Activated CD8-positive, alpha-beta memory T cell treated with anti-CD3 and anti-CD28 coated beads for 4 hours (primary cell): ENCODE results near the gene TENM3.
"Not testable (repeated sequence)": the region's sequence is repeated elsewhere in the genome, so short reads cannot be mapped to it uniquely, and the experiment has no call there.

Experiments
- DNase-seq, 2 donors: peaks; one replicate each; pipeline ENCODE4 v3.0.0-alpha.2; 2020; ENCODE audit warnings: low read depth in 2 of 2

Gene TENM3

DNA sequence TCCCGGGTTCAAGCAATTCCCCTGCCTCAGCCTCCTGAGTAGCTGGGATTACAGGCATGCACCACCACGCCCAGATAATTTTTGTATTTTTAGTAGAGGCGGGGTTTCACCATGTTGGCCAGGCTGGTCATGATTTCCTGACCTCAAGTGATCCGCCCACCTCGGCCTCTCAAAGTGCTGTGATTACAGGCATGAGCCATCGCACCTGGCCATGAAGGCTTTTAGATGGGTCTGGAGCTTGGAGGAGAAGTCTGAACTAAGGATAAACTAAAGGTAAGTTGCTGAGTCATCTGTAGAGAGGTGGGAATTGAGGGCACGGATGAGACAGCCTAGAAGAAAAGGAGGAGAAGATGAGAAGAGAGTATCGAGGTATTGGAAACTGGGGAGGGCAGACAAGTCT, at the start of gene TENM3:
Gene TENM3 (plus strand): TSS at position 199 of the 400 bp plus-strand sequence. CDS start 80,619 bp downstream, outside the sequence.
- DNase-seq: not testable (repeated sequence)

DNA sequence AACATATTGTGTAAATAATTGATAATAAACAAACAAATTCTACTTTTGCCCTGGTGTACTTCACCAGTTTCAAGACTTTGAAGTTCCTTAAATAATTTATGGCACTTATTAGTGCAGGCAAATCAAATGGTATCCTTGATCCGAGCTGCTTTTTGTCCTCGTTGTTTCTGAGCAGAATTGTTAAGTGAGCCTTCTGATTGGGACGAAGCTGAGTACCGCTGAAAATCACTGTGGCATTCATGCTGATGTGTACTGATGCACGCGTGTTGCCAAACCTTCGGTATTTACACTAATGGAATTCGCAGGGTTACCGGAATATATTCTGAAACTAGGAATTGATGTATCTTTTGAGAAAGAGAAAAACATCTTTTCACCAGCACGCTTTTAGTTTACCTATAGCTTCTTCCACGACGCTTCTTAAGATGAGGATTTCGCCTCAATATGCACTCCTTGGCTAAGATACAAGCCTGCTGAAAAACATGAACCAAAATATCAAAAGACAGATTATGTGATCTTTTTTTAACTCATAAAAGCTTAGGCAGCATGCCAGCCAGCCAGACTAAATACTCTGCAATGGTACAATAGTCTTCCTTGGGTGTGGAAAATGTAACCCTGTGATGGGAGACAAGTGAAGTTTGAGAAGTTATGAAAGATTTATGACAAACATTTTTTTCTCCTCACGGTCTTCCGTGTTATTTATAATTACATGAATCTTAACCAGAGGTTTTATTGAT, 48.9 kb upstream of the TENM3 start:
- no peak for DNase-seq

DNA sequence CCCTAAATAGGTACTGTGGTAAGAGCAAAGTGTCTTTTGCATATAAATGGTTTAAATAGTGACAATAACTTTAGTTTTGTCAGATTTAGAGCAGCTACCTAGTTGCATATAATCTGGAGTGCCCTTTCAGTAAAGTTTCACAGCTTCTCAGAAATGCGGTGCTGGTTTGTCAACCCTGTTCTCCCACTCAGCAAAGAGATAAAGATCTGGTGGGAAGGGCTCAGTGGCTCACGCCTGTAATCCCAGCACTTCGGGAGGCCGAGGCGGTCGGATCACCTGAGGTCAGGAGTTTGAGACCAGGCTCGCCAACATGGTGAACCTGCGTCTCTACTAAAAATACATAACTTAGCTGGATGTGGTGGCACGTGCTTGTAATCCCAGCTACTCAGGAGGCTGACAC, 45.6 kb upstream of the TENM3 start:
- no peak for DNase-seq

DNA sequence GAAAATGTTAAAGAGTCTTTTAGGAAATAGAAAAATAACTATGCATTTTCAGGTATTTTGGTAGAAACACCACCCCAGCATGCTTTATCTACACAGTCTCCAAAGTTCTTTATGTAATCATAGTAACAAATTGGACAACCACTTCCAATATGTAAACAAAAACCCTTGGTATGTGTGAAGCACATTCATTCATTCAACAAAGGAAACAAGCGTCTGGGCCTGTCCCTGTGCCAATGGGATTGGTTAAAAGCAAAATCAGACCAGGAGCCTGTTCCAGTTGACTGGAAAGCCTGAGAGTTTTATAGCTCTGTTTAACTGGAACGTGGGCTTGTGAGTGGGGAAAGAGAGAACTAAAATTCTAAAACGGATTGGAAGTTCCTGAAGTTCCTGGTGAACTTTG, 41.3 kb upstream of the TENM3 start:
- no peak for DNase-seq

DNA sequence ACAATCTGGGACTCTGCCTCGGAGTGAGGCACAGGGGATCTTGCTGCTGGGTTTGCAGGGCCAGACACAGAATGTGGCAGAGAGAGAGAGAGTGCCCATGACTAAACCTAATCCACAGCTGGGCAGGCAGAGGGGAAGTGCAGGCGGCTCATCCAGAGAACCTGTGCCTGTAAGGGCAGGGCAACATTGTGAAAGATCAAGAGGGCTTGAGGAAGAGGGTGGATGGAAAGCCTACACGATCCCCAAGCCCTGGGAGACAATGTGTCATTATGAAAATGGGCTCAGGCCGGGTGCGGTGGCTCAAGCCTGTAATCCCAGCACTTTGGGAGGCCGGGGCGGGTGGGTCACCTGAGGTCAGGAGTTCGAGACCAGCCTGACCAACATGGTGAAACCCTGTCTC, 40.6 kb upstream of the TENM3 start:
- DNase-seq: no peak

DNA sequence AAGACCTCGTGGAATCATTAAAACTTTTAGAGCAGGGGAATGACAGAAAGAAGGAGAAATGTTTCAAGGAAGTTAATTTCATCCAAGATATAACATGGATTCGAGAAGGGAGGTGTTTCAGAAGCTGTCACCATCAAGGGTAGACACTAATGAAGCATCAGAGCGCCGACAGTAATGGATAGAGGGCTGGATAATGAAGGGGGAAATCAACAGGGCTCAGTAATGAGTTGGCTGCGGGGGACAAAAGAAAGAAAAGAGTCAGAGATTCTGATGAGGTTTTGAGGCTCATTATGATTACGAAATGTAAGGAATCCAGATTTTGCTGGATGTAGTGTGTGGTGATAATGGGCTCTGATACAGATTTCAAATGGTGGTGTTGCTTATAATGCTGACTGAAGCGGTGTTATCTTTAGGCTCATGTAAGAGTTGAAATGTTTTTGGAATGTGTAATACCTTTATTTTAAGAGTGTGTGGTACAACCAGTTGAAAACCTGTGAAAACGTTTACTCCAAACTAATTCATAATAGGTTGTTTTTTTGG, 39.3 kb upstream of the TENM3 start:
- no peak for DNase-seq

DNA sequence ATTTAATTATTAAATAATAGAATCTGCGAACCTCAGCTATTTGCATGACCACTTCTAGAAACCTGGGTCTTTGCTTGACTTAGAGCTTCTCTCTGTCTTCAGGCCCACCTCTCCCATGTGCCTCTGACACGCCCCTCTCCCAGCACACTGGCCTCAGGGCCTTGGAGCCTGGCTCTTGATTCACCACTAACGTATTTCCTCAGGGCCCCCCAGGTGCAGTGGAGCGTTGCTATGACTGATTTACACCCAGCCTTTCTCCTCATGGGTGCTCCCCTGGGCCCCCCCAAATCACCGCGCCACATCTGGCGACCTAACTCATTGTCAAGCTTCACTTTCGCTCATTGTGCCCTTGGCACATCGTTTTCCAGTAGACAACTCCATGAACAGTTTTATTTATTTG, 37.9 kb upstream of the TENM3 start:
- no peak for DNase-seq

DNA sequence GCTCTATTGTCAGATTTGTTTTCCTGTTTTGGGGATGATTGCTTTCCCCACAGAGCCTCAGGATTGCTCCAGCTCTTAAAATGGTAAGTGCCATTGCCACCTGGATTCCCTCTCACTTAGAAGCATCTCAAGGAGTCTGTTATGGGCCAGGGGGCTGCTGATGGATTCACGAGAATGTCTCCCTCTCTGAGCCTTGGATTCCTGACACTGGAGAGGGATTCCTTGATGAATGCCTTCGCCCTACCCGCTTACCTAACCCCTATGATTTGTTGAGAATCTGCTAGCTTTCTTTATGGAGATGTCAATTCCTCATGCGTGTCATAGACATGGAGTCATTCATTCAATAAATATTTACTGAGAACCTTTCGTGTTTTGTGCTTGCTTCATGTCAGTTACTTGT, 36.9 kb upstream of the TENM3 start:
- no peak for DNase-seq

DNA sequence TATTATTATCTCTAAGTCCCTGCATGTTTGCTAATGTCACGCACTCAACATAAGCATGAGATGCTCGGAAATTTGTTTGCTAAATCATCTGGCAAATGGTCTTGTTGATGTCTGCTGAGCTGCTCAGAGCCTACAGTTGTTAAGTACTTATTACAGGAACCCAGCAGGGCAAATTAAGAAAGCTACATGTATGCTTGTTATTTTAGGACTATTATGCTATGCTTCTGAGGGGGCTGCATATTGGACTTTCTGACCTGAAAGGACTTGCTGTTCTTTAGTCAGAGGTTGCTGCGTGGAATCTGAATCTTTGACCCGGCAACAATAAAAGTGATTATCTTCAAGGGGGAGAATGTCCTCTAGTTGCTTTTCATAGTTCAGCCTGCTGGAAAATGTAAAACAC, 36.3 kb upstream of the TENM3 start:
- DNase-seq: no peak

DNA sequence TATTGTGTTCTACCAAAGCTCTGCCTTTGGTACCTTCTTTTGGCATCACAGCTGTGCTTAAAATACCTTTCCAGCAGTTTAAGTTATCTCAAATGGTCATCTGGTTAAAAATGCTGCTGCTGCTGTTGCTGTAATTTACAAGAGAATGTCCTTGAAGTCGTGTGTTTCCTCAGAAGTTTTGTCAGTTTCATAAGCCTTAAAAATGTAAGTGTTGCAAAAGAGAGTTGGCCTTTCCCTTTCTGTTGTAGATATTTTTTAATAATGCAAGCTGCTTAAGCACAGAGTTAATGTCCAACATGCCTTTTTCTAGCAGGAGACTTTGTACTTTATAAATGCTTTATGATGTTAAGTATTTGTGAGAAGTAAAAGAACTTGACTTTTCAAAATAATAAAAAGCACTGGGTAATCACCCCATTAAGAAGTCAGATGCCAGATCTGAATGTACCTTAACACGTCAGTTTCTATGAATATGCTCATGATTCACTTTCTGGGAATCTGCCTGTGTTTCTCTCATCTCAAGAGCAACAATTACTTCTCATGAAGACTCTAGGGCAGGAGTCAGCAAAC, 35.3 kb upstream of the TENM3 start:
- no peak for DNase-seq

DNA sequence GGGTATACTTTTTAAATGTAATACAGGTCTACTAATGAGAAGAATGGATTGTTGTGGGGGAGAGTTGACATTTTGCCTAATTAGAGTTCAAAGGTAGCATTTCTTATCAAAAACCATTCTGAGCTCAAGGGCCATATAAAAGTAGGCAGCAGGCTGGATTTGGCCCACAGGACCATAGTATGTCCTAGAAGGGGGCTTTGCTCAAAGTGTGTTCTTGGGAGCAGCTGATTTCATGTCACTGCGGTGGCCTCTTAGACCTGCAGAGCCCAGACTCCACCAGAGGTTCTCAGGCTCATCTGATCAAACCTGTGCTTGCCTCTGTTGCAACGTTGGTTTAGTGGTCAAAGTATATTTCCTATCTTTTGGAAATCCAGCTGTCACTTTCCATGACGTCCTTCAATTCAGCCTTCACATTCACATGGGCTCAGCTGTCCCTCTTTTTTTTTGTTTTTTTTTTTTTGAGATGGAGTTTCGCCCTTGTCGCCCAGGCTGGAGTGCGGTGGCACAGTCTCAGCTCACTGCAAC, 34.6 kb upstream of the TENM3 start:
- no peak for DNase-seq

DNA sequence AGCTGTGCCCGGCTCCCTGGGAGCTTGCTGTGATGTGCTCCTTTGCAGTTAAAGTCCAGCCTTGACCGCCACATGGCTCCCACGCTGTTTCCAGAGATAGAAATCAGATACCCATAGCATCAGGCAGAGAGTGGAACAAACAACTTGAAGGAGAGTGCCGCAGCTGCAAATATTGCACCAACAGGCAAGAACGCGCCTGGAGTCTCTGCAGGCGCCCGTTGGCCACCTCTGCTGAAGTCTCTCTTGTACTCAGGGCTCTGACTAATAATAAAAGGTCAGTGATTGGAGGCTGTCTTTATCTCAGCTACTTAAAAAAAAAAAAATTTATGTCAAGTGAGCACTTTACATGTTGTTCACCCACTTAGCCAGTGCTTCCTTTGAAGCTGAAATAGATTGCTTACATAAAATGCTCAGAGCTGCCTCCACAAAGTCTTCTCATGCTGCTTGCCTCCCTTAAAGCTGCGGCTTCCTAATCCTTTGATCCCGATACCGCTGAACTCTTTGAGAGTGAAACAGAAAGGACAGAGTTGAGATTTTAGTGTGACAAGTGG, 30.9 kb upstream of the TENM3 start:
- DNase-seq: no peak

DNA sequence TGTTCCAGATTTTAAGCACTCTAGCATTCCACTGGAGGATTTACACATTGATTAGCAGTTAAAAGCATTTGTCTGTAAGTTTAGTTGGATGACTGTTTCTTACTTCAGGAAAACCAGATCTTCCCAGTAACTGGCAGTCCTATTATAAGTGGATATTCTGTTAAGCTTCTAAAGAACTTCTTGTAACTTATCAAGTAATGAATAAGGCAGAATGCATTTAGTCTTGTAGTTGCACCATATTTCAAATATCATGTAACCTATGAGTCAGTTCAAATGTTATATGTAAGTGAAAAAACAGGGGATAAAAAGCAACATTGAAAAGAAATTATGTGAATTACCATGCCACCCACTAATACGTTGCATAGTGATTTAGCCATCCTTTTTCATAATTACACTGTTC, 30.2 kb upstream of the TENM3 start:
- DNase-seq: no peak

DNA sequence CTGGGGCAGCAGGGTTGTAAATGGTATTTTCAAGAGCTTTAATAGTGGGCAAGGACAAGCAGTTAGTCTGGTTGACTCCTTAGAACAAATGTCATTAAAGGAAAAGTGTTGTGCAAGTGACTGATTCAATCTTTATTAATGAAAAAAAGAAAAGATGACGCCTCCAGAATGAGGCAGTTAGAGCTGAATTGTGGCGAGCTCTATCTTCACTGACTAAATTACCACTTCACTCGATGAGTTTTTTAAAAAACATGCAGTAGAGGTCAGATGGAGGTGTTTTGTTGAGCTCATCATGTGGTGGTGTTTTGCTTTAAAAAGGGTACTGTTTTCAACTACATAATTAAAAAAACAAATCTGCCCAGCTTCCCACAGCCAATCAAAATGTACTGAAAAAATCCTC, 28.1 kb upstream of the TENM3 start:
- no peak for DNase-seq

DNA sequence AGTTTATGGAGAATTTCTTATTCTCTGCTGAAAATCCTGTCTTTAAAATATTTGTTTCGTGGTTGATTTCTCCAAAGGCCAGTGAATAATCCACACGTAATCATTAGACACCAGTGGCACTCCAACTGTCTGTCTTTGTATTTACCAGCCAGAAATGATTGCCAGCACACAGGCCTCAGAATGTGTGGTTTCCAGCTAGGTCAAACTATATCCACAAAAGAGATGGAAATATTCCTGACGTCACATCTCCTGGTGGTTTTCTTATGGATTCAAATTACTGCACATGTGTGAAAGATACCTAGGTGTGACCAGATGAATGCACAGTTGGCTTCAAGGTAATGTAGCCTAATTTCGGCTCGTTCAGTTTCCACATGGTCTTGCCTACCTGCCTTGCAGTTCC, 27.2 kb upstream of the TENM3 start:
- DNase-seq: no peak

DNA sequence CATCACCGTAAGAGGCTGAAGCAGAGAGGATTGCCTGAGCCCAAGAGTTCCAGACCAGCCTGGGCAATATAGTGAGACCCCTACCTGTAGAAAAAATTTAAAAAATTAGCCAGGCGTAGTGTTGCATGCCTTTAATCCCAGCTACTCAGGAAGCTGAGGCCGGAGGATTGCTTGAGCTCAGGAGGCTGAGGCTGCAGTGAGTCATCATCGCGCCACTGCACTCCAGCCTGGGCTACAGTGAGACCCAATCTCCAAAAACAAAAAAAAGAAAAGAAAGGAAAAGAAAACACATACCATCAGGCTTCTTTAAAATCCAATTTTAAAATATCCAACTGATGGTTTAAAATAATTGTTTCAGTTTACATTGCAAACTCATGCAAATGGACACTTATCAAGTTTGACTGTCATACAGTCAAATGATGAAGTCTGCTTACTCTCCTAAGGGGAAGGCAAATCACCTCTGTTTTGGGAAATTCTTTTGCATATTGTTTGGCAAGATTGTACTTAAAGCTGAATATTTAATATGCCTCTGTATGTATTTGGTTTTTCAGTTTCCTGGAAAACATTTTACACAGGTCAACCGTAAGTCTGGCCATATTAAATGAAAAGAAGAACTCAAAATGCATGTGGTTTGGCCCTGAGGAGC, 23.7 kb upstream of the TENM3 start:
- no peak for DNase-seq

DNA sequence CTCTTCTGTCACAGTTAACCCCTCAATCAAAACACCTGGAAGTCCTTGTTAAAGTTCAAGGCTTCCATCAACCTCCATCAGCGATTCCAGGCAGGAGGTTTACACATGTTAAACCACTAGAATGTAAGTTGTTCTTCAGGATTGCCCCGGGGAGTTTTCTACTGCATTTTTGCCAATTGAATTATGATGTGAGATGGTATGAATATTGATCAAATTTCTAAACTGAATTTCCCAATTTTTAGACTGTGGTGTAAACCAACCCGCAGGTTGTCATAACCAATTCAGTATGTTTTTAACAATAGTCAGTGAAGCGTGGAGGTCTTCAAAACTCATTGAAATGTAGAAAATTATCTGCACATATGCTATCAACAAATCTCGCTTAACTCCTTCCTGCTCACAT, 21.2 kb upstream of the TENM3 start:
- DNase-seq: no peak

DNA sequence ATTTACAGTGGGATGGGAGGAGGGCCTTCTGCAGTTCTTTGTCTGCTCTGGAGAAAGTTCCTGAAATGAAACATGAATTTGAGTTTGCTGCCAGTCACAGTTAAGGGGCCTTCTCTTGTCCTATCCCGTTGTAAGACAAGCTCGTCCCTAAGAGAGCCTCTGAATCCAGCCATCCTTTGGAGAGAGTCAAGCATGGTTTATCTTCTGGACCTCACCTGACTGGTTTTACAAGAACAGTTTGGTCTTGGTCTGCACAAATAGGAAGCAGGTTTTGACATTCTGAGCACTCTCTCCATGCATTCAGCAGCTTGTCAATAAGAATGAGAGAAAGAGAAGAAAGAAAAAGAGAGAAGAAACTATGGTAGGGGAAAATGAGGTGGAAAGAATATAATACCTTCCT, 20.4 kb upstream of the TENM3 start:
- no peak for DNase-seq

DNA sequence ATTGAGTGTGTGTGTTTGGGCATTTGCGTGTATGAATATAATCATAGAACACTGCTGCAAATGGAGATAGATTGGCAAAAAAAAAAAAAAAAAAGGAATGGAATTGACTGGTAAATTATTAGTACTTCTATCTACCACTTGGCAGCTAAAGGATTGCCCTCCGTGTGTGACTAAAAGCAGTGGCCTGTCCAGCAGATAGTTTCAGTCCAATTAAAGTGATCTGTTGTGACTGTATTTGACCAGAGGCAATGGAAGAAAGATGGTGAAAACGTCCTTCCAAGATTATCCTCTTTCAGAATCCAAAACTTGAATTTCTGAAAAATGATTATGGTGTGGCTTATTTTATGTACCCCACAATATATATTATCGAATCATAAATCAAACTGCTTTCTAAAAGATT, 19.5 kb upstream of the TENM3 start:
- DNase-seq: no peak

DNA sequence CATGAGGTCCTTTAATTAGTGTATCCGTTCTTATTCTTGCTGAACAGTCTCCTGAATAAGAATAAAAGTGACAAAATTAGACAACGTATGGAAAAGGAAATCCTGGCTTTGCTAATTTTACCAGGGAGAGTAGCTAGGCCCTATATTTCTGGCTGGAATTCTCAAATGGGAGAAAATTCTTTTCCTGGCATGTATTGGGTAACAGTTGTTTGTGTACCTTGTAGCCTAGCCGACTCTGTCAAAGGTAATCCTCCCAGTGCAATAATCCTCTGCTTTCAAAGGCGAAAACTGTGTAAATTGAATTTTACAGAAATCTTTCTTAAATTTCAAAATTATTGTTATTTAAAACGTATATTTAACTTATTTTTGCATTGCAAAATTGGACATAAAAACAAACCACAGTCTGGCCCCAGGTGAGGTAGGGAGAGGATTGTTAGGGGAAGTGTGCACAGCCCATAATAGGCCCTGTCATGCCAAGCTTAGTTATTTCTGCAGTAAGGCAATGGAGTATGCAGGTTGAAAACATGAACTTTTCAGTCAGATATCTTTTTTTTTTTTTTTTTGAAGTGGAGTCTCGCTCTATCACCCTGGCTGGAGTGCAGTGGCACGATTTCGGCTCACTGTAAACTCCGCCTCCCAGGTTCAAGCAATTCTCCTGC, 18.9 kb upstream of the TENM3 start:
- no peak for DNase-seq

DNA sequence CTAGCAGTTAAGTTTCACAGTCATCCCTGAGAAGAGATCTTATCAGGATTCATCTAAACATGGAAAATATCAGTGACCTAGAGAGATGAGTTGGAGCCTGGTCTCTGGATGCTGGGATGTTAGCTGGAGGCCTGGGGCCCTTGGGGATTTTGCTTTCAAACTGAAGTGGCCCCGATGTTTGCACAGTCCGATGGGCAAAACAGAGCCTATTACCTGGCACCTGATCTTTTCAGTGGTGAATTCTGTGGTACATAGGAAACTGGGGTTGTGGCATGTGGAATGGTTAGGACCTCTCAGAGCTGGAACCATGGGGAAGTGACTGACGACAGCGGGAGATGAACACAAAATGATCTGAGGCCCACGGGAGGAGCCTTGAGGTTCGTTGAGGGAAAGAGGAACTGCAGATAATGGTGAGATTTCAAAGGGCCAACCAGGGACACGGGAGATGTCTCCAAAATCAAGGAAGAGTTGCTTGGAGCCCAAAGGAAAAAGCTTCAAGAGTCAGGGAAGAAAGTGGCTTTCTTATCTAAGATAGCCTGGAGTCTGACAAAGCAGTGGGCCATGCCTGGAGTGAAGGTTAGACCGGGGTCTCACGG, 17.8 kb upstream of the TENM3 start:
- DNase-seq: no peak

DNA sequence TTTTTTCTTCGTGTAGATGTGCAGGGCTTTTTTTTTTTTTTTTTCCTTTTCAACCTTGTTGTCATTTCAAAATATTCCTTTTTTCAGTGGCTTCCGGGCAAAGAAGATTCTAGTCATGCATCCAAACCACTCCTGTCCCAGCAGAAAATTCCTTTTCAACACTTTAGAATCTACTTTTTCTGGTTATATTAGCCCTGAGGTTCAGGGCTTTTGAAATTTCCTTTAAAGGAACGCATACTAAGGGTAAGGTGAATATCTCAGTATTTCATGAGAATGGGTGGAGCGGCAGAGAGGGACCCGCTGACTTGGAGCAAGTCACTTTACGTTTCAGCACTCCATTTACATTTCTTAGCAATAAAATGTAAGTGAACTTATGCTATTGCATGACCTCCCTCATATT, 15.6 kb upstream of the TENM3 start:
- DNase-seq: no peak
